ENCODE data around the gene CAND1.

DNA sequence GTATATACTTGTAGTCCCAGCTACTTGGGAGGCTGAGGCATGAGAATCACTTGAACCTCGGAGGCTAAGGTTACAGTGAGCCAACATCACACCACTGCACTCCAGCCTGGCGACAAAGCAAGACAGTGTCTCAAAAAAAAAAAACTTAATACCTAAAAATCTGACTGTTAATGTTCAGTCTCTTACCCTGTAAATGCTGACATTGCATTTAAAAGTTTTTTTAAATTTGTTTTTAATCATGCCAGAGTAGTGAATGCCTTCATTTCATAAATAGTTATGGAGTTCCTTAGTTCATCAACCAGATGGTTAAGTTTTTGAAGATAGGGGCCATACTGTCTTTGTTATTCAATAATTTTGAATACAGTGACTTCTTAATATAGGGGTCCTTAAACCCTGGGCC lies 21.2 kb downstream of the CAND1 start:
- TF ChIP-seq EZH2 (IDR thresholded peaks at IDR 0.05; ENCODE audit: insufficient read depth, poor library complexity, severe bottlenecking) (no peak), EZH2phosphoT487 (IDR thresholded peaks at IDR 0.05; ENCODE audit: insufficient read depth, low read depth) (no peak)

Data from GM23248 (cell line).